HG02981 (cell line): ENCODE measurements around the gene CFDP1.
A peak's percentile ranks its signal among the peaks of the same experiment; 100 is the strongest.
"Not testable (repeated sequence)": the region's sequence is repeated elsewhere in the genome, so short reads cannot be mapped to it uniquely, and the experiment has no call there.

ENCODE experiments used
- ATAC-seq: cut with Tn5 transposase; IDR thresholded peaks from one replicate; pipeline ENCODE4 v1.9.1; 2021; ENCODE audit warnings: mild to moderate bottlenecking, moderate library complexity; ENCODE audit not compliant: unreplicated experiment

The CFDP1 gene

DNA sequence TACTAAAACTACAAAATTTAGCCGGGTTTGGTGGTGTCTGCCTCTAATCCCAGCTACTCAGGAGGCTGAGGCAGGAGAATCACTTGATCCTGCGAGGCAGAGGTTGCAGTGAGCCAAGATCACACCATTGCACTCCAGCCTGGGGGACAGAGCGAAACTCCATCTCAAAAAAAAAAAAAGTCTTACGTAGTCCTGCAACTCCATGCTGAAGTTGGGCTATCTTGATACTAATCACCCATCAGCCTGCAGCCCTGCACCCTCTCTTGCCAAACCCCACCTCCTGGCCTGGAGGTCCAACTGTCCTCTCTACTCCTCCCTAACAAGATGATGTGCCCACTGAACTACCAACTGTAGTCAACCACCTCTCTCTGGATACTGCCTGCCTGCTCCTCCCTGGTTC is 26.4 kb upstream of the CFDP1 start:
- ATAC-seq, result no peak

GRCh38 chr16:75458439-75458838 is 25.1 kb upstream of the CFDP1 start:
- ATAC-seq, result no peak

DNA sequence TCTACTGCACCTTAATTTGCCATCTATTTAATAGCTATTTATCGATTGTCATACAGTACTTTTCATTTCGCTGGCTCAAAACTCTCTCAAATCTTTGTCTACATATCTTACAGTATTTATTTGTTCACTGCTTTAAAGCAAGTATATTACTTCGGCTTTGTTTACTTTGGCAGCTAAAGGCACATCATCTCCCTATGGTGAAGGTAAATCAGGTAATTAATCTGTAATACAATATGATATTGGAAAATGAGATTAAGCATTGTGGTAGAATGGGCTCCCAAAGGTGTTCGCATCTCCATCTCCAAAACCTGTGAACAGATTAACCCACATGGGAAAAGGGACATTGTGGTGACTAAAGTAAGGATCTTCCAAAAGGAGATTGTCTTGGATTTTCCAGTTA is 24.7 kb upstream of the CFDP1 start:
- ATAC-seq, result no peak

DNA sequence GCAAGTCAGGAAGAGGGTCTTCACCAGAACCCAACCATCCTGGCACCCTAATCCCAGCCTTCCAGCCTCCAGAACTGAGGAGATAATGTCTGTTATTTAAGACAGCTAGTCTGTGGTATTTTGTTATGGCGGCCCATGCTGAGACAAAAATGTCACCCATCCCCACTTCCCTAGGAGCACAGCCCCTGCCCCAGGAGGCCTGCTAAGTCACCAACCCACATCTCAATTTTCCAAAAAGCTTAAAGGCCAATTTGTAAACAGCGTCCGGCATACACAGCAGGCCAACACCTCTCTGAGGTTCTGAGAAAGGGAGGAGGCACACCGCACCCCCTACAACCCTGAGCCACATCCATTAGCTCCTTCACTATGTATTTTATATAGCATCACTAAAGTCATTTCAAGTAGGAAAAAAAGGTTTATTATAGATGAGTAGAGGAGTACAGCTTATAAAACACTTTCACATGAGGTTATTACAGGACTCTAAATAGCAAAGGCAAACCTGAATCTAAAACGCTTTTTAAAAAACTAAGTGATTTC is 24.2 kb upstream of the CFDP1 start:
- no peak for ATAC-seq

- no peak for ATAC-seq
These were observed 23.7 kb upstream of the CFDP1 start for GRCh38 chr16:75456971-75457370.

DNA sequence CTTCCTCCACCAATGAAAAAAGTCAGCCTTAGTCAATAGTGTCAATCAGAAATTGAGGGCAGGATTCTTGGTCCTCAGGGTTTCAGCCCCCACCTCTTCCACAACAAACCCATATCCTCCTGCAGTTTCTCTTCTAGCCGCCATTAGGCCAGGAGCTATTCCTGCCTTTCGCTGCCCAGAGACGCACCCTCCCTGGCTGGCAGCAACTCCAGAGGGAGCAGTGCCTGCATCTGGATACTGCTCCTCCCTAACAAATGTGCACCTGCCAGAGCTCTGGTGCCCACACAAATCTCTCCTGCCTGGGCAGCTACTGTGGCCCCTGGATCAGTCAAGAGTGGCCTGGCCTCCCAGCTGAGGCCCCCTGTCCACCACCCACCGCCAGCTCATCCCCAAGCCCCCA is 23.2 kb upstream of the CFDP1 start:
- not testable (repeated sequence) for ATAC-seq

- ATAC-seq, result no peak
These were observed 22.4 kb upstream of the CFDP1 start for GRCh38 chr16:75455677-75456076.

DNA sequence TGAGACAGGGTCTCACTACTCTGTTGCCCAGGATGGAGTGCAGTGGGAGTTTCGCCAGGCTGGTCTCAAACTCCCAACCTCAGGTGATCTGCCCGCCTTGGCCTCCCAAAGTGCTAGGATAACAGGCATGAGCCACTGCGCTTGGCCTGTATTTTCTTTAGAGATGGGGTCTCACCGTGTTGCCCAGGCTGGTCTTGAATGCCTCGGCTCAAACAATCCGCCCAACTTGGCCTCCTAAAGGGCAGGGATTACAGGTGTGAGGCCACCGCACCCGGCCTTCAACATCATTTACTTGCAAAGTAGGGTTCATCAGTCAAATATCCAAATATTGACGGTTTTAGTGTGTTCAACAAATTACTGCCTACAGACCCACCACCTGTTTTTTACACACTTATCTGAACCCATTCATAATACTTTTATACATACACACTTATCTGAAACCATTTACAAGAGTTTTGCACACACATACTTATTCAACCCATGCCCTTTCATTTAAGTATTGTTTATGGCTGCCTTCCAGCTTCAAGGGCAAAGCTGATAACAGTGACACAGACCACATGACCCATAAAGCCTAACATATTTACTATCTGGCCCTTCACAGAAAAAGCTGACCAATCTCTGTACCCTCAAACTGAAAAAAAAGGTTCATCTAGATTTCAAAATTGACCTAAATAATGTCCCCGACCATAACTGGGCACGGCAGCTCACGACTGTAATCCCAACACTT is 19.3 kb upstream of the CFDP1 start:
- ATAC-seq, result no peak

- no peak for ATAC-seq
These were observed 13.1 kb upstream of the CFDP1 start for GRCh38 chr16:75446416-75446815.

DNA sequence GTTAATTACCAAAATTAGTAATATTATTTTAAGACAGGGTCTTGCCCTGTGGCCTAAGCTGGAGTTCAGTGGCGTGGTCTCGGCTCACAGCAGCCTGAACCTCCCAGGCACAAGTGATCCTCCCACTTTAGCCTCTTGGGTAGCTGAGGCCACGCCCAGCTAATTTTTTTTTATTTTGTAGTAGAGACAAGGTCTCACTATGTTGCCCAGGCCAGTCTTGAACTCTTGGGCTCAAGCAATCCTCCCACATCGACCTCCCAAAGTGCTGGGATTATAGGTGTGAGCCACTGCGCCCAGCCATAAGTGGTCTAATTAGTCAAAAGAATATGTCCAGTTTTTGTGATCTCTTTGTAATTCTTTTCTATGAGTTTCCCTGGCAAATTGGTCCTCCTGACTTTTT is 12.0 kb upstream of the CFDP1 start:
- no peak for ATAC-seq

GRCh38 chr16:75443298-75443697 is 10.0 kb upstream of the CFDP1 start:
- ATAC-seq, result no peak

- ATAC-seq, result peak; percentile 52
These were observed 570 bp upstream of the CFDP1 start for GRCh38 chr16:75433732-75434413.

- no peak for ATAC-seq
These were observed 3.5 kb downstream of the CFDP1 start for GRCh38 chr16:75429621-75430403.

DNA sequence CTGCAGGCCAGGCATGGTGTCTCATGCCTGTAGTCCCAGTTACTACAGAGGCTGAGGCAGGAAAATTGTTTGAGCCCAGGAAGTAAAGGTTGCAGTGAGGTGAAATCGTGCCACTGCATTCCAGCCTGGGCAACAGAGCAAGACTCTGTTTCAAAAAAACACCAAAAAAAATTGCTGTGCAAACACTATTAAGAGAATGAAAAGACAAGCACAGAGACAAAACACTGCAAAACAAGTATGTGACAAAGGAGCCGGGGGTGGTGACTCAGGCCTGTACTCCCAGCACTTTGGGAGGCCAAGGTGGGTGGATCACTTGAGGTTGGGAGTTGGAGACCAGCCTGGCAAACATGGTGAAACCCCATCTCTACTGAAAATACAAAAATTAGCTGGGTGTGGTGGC is 6.8 kb downstream of the CFDP1 start:
- ATAC-seq, result not testable (repeated sequence)

DNA sequence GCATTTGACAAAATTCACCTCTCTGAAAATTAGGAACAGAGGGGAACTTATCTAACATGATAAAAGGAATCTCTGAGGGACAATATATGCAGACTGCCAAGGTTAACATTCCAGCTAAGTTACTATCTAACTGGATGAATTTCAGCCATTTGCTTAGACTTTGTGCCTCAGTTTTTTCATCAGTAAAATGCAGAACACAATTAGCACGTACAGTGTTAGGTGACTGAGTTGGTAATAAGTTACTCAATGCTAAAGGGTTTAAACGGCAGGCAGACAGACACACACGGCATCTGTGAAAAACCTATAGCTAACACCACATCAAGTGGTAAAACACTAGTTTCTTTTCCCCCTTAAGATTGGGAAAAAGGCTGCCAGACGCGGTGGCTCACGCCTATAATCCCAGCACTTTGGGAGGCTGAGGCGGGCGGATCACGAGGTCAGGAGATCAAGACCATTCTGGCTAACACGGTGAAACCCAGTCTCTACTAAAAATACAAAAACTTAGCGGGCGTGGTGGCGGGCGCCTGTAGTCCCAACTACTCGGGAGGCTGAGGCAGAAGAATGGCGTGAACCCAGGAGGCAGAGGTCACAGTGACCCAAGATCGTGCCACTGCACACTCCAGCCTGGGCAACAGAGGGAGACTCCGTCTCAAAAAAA is 9.1 kb downstream of the CFDP1 start:
- not testable (repeated sequence) for ATAC-seq

- no peak for ATAC-seq
These were observed 9.6 kb downstream of the CFDP1 start for GRCh38 chr16:75423723-75424104.

- no peak for ATAC-seq
These were observed 11.5 kb downstream of the CFDP1 start for GRCh38 chr16:75421820-75422126.

- ATAC-seq, result peak; percentile 76
These were observed 12.1 kb downstream of the CFDP1 start for GRCh38 chr16:75420987-75421819.

DNA sequence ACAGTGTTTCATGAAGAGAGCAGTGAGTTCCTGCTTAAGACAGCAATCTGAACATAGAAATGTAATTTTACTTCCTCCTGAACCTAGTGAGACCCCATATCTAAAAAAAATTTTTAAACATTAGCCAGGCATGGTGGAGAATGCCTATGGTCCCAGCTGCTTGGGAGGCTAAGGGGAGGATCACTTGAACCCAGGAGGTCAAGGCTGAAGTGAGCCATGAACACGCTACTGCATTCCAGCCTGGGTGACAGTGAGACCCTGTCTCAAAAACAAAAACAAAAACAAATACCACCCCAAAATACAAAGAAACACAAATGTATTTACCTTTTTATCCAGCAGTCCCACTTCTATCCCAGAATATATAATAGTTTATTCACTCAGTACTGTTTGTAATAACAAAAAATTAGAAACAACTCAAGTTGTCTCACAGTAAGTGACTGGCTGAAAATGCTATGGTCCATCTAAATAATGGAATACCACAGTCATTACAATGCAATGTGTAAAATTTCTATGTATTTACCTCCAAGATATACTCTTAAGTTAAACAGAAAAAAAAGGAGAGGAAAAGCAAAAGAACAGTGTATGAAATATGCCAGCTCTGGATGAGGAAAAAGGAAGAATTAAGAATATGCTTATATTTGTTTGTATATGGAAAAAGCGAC is 16.3 kb downstream of the CFDP1 start:
- no peak for ATAC-seq
